Activated CD8-positive, alpha-beta memory T cell treated with anti-CD3 and anti-CD28 coated beads for 4 hours (primary cell): ENCODE data around the gene CPB2.

Experiments
- DNase-seq, 2 donors: peaks; one replicate each; pipeline ENCODE4 v3.0.0-alpha.2; 2020; ENCODE audit warnings: low read depth in 2 of 2

Gene CPB2

GRCh38 chr13:46127358-46128023, 22.7 kb upstream of the CPB2 start:
- no peak for DNase-seq

GRCh38 chr13:46126552-46127357, 21.9 kb upstream of the CPB2 start:
- DNase-seq: peak; percentile 15 to 27

GRCh38 chr13:46126056-46126455, 21.2 kb upstream of the CPB2 start:
- no peak for DNase-seq

GRCh38 chr13:46124967-46125933, 20.4 kb upstream of the CPB2 start:
- no peak for DNase-seq

- DNase-seq: no peak
Observed at GRCh38 chr13:46124531-46124966, 19.7 kb upstream of the CPB2 start.

GRCh38 chr13:46122304-46122703, 17.5 kb upstream of the CPB2 start:
- no peak for DNase-seq

GRCh38 chr13:46121597-46122163, 16.8 kb upstream of the CPB2 start:
- DNase-seq: no peak

- DNase-seq: no peak
Observed at GRCh38 chr13:46121033-46121432, 16.2 kb upstream of the CPB2 start.

- DNase-seq: no peak
Observed at GRCh38 chr13:46119883-46120614, 15.2 kb upstream of the CPB2 start.

GRCh38 chr13:46116653-46117502, 12.0 kb upstream of the CPB2 start:
- DNase-seq: no peak

GRCh38 chr13:46114613-46115012, 9.8 kb upstream of the CPB2 start:
- no peak for DNase-seq

- no peak for DNase-seq
Observed at GRCh38 chr13:46113596-46113995, 8.8 kb upstream of the CPB2 start.

GRCh38 chr13:46111151-46111550, 6.3 kb upstream of the CPB2 start:
- DNase-seq: no peak

GRCh38 chr13:46109451-46109850, 4.6 kb upstream of the CPB2 start:
- no peak for DNase-seq

GRCh38 chr13:46106839-46107371, 2.1 kb upstream of the CPB2 start:
- no peak for DNase-seq

GRCh38 chr13:46103037-46103436, 1.8 kb downstream of the CPB2 start:
- DNase-seq: no peak

- DNase-seq: no peak
Observed at GRCh38 chr13:46102255-46102605, 2.6 kb downstream of the CPB2 start.

GRCh38 chr13:46101484-46102254, 3.2 kb downstream of the CPB2 start:
- no peak for DNase-seq

GRCh38 chr13:46101002-46101401, 3.8 kb downstream of the CPB2 start:
- DNase-seq: no peak
